Measurements from ENCODE around the gene FOXA2. TPM values are rescaled to one million over a fixed set of nuclear protein-coding genes. Genes with fewer than 3 reads are reported as not detected.

Gene FOXA2
- total RNA-seq, 1 experiment from 2014 or later: 43.6 TPM

DNA sequence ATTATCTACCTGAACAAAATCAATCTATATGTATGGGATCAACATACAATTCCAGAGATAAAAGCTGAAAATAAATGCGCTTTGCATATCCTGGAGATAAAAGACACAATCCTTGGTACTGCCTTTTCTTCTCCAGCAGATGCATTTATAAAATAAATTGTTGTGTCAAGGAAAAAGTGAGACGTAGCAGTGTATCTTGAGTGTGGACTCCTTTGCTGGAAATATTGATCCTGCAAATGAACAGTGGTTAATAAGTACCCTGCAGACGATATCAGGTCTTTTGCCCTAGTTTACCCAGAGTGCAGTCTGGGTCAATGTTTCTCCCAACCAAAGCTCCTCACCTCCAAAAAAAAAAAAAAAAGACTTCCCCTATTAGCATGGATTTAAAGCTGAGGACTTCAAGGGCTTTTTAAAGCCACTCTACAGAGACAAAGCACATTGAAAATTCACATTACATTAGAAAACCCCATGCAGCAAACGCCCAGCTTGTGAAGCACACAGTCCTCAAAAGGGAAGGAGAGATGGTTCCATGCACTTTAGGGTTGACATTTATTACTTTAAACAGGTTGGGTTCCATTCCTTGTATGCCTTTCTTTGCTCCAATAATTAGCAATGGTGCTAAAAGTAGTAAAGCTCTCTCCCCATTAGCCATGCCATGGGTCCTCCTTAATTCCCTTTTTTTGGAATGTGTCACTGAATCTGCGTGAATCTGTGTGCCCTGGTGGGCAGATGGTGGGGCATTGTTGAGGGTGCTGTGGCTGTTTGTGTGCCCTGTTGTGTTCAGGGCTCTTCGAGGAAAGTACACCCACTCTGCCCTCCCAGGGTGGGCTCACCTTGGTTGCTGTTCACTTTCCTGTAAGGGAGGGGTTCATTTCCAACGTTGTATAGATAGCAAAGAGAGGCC, 21.1 kb downstream of the FOXA2 start:
- Histone ChIP-seq H3K4me1 (no peaks in the 10 kb centered on the region), H3K4me3 (ENCODE audit: low read depth, low read length) (no peak overlapping the region), H3K36me3 (ENCODE audit: control insufficient read depth, insufficient read depth, low read length) (no peaks in the 10 kb centered on the region), H3K9me3 (no peaks in the 10 kb centered on the region), H3K27me3 (replicated peaks; ENCODE audit: control insufficient read depth, insufficient read depth, low read length) (no peaks in the 10 kb centered on the region)
- Mint-ChIP-seq H3K9me3 (ENCODE audit: unreplicated experiment) (no peaks in the 10 kb centered on the region), H3K4me3 (ENCODE audit: unreplicated experiment) (no peak overlapping the region), H3K27me3 (ENCODE audit: insufficient read depth, unreplicated experiment) (no peaks in the 10 kb centered on the region), H3K4me1 (ENCODE audit: low read depth, unreplicated experiment) (peaks cover 15% of the 10 kb centered on the region), H3K27ac (ENCODE audit: unreplicated experiment) (no peak overlapping the region), H3K36me3 (ENCODE audit: insufficient read depth, unreplicated experiment) (no peaks in the 10 kb centered on the region)
- ChIA-PET POLR2A (no interaction called here), CTCF (interaction anchor here (0.6 to 1.3 kb wide), 4 partner anchors 12 to 411 kb away, joined by 3 read pairs; no protein-coding TSS in a partner anchor)
- TF ChIP-seq, protein P1, sequence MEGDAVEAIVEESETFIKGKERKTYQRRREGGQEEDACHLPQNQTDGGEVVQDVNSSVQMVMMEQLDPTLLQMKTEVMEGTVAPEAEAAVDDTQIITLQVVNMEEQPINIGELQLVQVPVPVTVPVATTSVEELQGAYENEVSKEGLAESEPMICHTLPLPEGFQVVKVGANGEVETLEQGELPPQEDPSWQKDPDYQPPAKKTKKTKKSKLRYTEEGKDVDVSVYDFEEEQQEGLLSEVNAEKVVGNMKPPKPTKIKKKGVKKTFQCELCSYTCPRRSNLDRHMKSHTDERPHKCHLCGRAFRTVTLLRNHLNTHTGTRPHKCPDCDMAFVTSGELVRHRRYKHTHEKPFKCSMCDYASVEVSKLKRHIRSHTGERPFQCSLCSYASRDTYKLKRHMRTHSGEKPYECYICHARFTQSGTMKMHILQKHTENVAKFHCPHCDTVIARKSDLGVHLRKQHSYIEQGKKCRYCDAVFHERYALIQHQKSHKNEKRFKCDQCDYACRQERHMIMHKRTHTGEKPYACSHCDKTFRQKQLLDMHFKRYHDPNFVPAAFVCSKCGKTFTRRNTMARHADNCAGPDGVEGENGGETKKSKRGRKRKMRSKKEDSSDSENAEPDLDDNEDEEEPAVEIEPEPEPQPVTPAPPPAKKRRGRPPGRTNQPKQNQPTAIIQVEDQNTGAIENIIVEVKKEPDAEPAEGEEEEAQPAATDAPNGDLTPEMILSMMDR (IDR thresholded peaks at IDR 0.05; ENCODE audit: insufficient read depth in 1 of 2, low read depth in 1 of 2, low read length in 1 of 2, severe bottlenecking in 1 of 2, unreplicated experiment in 1 of 2): no peak
- BruUV-seq (replicated peaks): no TSS peak
- intact Hi-C loops (cut with micrococcal nuclease; ENCODE audit: unreplicated experiment): no loop called here
- DNase-seq: no peak

DNA sequence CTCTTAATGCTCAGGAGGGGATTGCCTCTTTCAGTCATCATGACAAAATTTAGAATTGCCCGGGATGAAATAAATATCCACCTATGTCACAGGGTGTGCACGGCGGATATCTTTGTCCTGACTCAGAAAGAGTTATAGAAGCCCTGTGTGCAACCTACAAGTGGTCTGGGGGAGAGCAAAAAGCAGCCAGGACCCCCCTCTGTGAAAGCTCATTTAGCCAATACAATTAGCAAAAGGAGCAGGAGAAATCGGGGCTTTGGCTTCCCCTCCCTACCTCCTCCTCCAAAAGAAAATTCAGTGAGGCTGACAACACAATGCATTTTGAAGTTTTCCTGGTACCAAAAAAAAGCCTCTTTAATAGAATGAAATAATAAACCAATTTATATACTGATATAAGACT, 21.8 kb downstream of the FOXA2 start:
- Mint-ChIP-seq H3K9me3 (ENCODE audit: unreplicated experiment) (no peaks in the 10 kb centered on the region), H3K4me3 (ENCODE audit: unreplicated experiment) (no peak overlapping the region), H3K27me3 (ENCODE audit: insufficient read depth, unreplicated experiment) (no peaks in the 10 kb centered on the region), H3K27ac (ENCODE audit: unreplicated experiment) (no peak overlapping the region), H3K4me1 (ENCODE audit: low read depth, unreplicated experiment) (peaks cover 15% of the 10 kb centered on the region), H3K36me3 (ENCODE audit: insufficient read depth, unreplicated experiment) (no peaks in the 10 kb centered on the region)
- DNase-seq: no peak
- no peaks in the 10 kb centered on the region for H3K9me3 ChIP-seq
- no peaks in the 10 kb centered on the region for H3K36me3 ChIP-seq (ENCODE audit: control insufficient read depth, insufficient read depth, low read length)
- no peaks in the 10 kb centered on the region for H3K27me3 ChIP-seq (replicated peaks; ENCODE audit: control insufficient read depth, insufficient read depth, low read length)
- TF ChIP-seq, protein P1 (IDR thresholded peaks at IDR 0.05; ENCODE audit: insufficient read depth in 1 of 2, low read depth in 1 of 2, low read length in 1 of 2, severe bottlenecking in 1 of 2, unreplicated experiment in 1 of 2): no peak
- H3K4me3 ChIP-seq (ENCODE audit: low read depth, low read length): no peak overlapping the region
- ChIA-PET POLR2A (no interaction called here), CTCF (interaction anchor here (0.6 to 1.3 kb wide), 4 partner anchors 12 to 411 kb away, joined by 3 read pairs; no protein-coding TSS in a partner anchor)
- no peaks in the 10 kb centered on the region for H3K4me1 ChIP-seq
- intact Hi-C loops (cut with micrococcal nuclease; ENCODE audit: unreplicated experiment): no loop called here
- BruUV-seq (replicated peaks): no TSS peak

DNA sequence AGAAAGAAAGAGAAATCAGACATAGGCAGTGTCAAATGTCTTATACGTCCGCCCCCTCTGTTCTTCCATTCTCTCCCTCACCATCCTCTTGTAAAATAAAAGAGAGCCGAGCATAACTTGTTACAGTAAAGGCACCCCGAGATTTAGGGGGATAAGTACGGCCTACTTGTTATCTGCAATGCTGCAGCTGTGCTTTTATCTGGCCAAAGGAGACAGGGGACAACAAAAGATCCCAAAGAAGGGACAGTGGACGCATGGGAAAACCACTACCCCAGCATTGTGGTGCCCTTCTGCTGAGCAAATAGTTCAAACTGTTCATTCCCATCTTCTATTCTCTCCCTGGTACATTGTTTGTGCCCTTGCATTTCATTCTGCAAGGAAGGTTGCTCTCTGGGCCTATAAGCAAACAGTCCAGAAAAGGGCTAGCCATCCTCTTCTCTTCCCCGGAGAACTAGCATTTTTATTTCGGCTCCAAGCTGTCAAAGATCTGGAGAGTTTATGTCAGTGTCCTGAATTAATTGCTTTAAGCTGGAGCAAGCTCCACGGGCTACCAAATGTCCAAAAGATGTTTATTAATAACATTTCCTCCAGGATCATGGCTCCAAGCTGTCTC, 22.3 kb downstream of the FOXA2 start:
- DNase-seq: no peak
- no peaks in the 10 kb centered on the region for H3K36me3 Mint-ChIP-seq (ENCODE audit: insufficient read depth, unreplicated experiment)
- Histone ChIP-seq H3K4me3 (ENCODE audit: low read depth, low read length) (no peak overlapping the region), H3K4me1 (no peaks in the 10 kb centered on the region), H3K27me3 (replicated peaks; ENCODE audit: control insufficient read depth, insufficient read depth, low read length) (no peaks in the 10 kb centered on the region), H3K9me3 (no peaks in the 10 kb centered on the region), H3K36me3 (ENCODE audit: control insufficient read depth, insufficient read depth, low read length) (no peaks in the 10 kb centered on the region)
- no peaks in the 10 kb centered on the region for H3K27me3 Mint-ChIP-seq (ENCODE audit: insufficient read depth, unreplicated experiment)
- ChIA-PET CTCF (no interaction called here), POLR2A (no interaction called here)
- TF ChIP-seq, protein P1 (IDR thresholded peaks at IDR 0.05; ENCODE audit: insufficient read depth in 1 of 2, low read depth in 1 of 2, low read length in 1 of 2, severe bottlenecking in 1 of 2, unreplicated experiment in 1 of 2): no peak
- no peaks in the 10 kb centered on the region for H3K9me3 Mint-ChIP-seq (ENCODE audit: unreplicated experiment)
- no peak overlapping the region for H3K27ac Mint-ChIP-seq (ENCODE audit: unreplicated experiment)
- intact Hi-C loops (cut with micrococcal nuclease; ENCODE audit: unreplicated experiment): no loop called here
- no peak overlapping the region for H3K4me3 Mint-ChIP-seq (ENCODE audit: unreplicated experiment)
- peaks cover 15% of the 10 kb centered on the region for H3K4me1 Mint-ChIP-seq (ENCODE audit: low read depth, unreplicated experiment)
- no TSS peak for BruUV-seq (replicated peaks)

Measured in Caco-2 (cell line).